ENCODE data around the gene WDR3.

The WDR3 gene

GRCh38 chr1:117959364-117959763 is 29.8 kb downstream of the WDR3 start:
- DNase-seq = no peak

GRCh38 chr1:117964290-117965038 is 34.9 kb downstream of the WDR3 start:
- DNase-seq = no peak

- no peak for DNase-seq
Observed at GRCh38 chr1:117967477-117967876, 37.9 kb downstream of the WDR3 start.

DNA sequence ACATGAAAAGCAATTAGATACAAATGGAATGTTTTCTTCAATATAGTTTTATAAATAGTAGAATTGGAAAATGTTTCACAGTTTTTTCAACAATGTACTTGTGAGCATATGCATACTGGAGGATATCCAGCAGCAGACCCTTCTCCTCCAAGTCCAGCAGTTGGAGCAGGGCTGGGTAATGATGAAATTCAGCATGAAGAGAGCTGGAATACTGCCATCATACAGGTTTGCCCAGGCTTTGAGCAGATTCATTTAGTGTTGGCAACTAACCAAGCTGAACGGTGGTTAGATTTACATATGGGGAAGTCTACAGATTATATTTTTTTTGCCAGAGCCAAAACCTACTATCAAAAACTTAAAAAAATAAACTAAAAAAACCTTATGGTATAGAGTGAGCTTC is 38.3 kb downstream of the WDR3 start:
- DNase-seq = no peak

DNA sequence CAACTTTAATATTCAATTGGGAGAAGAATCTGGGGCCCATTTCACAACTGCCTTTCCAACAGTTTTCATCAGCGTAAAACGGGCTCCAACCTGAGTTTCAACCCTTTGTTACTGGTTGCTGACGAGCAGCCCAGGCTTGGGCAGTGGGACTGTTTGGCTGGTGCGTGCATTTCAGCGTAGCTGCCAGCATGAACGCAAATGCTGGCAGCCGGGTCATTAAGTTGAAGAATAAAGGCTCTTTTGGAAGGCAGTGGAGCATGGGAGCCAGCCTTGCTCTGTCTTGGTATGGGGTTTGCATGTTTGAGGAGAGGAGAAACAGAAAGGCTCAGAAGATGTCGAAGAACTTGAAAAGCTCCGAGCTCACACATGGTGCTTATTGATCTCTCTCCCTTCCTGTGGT is 40.7 kb downstream of the WDR3 start:
- DNase-seq = no peak

DNA sequence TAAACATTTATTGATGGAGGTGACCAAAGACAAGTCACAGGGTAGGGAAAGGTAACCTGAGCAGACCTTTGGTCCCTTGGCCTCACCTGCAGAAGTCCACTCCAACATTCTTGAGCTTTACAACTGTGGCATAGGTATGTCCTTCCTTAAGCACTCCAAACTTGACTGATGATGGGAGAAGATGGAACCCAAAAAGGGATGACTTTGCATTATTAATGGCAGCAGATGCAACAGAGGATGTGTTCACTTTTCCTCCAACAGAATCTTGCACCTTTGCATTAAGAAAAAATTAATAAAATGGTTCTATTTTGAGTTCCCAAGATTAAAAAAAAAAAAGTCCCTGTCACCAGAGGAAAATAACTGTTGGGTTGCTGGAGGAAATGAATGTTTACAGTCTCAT is 42.2 kb downstream of the WDR3 start:
- no peak for DNase-seq

- DNase-seq = no peak
Observed at GRCh38 chr1:117976381-117976780, 46.8 kb downstream of the WDR3 start.

DNA sequence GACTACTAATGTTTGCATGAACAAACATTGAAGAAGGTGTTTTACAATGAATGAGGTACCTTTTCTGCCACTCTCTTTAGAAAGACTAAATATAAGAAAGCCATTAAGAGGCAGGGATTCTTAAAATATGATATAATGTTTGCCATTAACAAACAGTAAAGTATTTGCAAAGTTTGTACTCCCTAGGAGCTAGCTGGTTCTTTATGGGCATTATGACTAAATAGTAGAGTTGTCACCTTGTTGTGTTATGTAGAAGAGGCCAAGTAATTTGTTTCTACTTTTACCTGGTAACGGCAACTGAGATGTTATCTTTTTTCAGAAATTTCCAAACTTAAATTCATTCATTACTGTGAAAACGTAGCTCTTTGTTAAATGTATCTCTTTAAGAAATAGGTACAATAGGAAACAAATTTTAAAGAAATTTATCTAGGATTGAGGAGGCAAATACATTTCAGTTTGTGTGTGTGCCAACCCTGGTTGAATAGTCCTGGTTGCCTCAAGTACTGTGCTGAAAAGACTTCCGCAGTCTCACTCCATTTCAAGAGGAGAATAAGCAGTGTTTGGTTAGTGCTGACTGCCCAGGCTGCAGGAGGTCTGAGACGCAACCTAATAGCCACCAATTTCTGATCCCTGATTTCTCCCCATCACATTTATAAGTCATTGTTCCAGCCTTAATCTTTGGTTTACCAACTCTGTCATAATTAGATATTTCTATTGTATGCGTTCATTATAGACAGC is 52.1 kb downstream of the WDR3 start:
- no peak for DNase-seq

GRCh38 chr1:117985239-117985638 is 55.7 kb downstream of the WDR3 start:
- no peak for DNase-seq

DNA sequence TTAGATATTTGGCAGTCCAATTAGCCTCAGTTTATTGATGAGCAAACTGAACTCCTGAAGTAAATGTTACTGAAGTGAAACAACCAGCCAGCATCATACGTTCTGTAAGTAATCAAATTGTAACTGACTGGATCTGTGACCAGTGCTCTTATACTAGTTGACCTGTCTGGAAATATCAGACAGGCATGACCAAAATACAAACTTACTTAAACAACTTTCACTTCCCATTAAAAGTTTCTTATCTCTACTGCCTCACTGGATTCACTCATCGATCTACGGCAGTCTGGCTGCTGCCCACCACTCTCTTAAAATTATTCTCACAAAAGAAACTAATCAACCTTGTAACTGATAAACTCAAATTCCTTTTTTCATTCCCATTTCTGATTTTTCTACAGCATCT is 56.4 kb downstream of the WDR3 start:
- no peak for DNase-seq

DNA sequence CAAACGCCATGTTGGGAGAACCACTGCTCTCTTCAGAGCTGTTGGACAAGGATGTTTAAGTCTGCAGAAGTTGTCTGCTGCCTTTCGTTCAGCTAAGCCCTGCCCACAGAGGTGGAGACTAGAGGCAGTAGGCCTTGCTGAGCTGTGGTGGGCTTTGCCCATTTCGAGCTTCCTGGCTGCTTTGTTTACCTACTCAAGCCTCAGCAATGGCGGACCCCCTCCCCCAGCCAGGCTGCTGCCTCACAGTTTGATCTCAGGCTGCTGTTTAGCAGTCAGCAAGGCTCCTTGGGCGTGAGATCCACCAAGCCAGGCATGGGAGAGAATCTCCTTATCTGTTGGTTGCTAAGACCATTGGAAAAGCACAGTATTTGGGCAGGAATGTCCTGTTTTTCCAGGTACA is 74.8 kb downstream of the WDR3 start:
- DNase-seq = no peak

DNA sequence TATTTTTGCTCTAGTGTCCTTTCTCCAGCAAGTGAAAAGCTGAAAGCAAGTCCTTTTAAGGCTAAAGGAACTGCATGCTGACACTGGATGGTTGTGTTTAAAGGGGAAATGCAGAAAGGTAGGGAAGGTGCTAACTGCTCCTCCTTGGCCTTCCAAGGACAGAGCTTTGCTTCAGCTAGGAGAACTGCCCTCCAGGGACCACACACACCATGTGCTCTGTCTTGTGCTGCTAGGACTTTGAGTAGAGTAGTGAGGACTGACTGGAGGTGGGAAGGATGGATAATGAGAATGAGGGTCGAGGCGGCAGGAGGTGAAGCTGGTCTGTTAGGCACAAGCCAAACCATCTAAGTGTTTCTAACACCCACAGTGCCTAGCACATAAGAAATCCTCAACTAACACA is 77.9 kb downstream of the WDR3 start:
- DNase-seq = no peak

- no peak for DNase-seq
Observed at GRCh38 chr1:118008011-118008410, 78.5 kb downstream of the WDR3 start.

- DNase-seq = no peak
Observed at GRCh38 chr1:118012515-118013124, 83.1 kb downstream of the WDR3 start.

GRCh38 chr1:118013336-118013735 is 83.8 kb downstream of the WDR3 start:
- DNase-seq = no peak

GRCh38 chr1:118013938-118014337 is 84.4 kb downstream of the WDR3 start:
- DNase-seq = no peak
